Activated T-cell treated with anti-CD3 and anti-CD28 coated beads, Interleukin-2, amount 50 U/mL, for 4 hours (primary cell): ENCODE results near the gene RAD51B. TPM values are rescaled to one million over a fixed set of nuclear protein-coding genes. Genes with fewer than 3 reads are reported as not detected.

Experiments used
- total RNA-seq, 3 donors: library from RNA; stranded (reverse); gene quantifications; one replicate each; pipeline ENCODE4 v1.2.1, GENCODE V29; 2021

RAD51B gene
- total RNA-seq, 3 donors from 2014 or later = 10.6 to 16.1 (median 14.2) TPM

Other genes with a start within 250 kb of the RAD51B start
- 10 to 100 TPM; 37.2 to 41.4 (median 39.6) TPM for gene PIGH, start 219.5 kb upstream of the RAD51B start, total RNA-seq
- 1 to 10 TPM; 3.1 to 4.6 (median 4.3) TPM for gene ARG2, start 199.9 kb upstream of the RAD51B start, total RNA-seq
- gene VTI1B, start 145.1 kb upstream of the RAD51B start, total RNA-seq = 10 to 100 TPM; 79.2 to 86.8 (median 80.1) TPM
- 10 to 100 TPM; 37.9 to 43.3 (median 42.5) TPM for gene RDH11, start 124.0 kb upstream of the RAD51B start, total RNA-seq
- under 1 TPM in 1 of 3 donors, not detected in 2; 0.15 TPM for gene RDH12, start 117.9 kb upstream of the RAD51B start, total RNA-seq
- gene ZFYVE26, start 3.2 kb upstream of the RAD51B start, total RNA-seq = 10 to 100 TPM; 12.3 to 13.6 (median 12.8) TPM